GM23338 (cell line): ENCODE data around the gene PHAF1. TPM values are rescaled to one million over a fixed set of nuclear protein-coding genes. Genes with fewer than 3 reads are reported as not detected.

Experiments used
- CREB1 ChIP-seq: fragments of 250-450 bp; sonication (Bioruptor Pico); IDR thresholded peaks from 2 replicates; pipeline ENCODE4 v1.5.0; 2020; ENCODE audit warnings: low read depth, mild to moderate bottlenecking, moderate library complexity
- ETS1 ChIP-seq: IDR thresholded peaks from 2 replicates; pipeline ENCODE4 v1.6.1; 2016; ENCODE audit warnings: antibody characterized with exemption
- EZH2phosphoT487 ChIP-seq: fragments of 200-600 bp; sonication (generic); IDR thresholded peaks from one replicate; pipeline ENCODE4 v1.8.1; 2018; ENCODE audit warnings: antibody characterized with exemption; ENCODE audit not compliant: unreplicated experiment
- POLR2AphosphoS5 ChIP-seq: IDR thresholded peaks from 2 replicates; pipeline ENCODE4 v1.6.1; 2016; ENCODE audit warnings: antibody characterized with exemption, low read depth
- REST ChIP-seq: IDR thresholded peaks from one replicate; pipeline ENCODE4 v1.6.1; 2018; ENCODE audit warnings: antibody characterized with exemption; ENCODE audit not compliant: unreplicated experiment
- ZNF114 ChIP-seq: fragments of 250-450 bp; sonication (Bioruptor Pico); IDR thresholded peaks from 2 replicates; pipeline ENCODE4 v1.5.0; 2020; ENCODE audit warnings: mild to moderate bottlenecking, moderate library complexity
- ZNF331 ChIP-seq: fragments of 250-450 bp; sonication (Bioruptor Pico); IDR thresholded peaks from 2 replicates; pipeline ENCODE4 v1.5.0; 2020; ENCODE audit warnings: low read depth, mild to moderate bottlenecking, moderate library complexity
- ZNF462 ChIP-seq: fragments of 250-450 bp; sonication (Bioruptor Pico); IDR thresholded peaks from 2 replicates; pipeline ENCODE4 v1.5.0; 2020; ENCODE audit warnings: mild to moderate bottlenecking, moderate library complexity
- polyA plus RNA-seq: library from polyadenylated mRNA; unstranded; fragments of >200 nt; fragmentation: Nextera tagmentation; extraction: Ambion mirVana; gene quantifications from 2 replicates; pipeline ENCODE4 v1.2.1, GENCODE V29; 2016
- total RNA-seq: library from RNA; depleted of rRNA; stranded (reverse); fragments of >200 nt; shearing (Covaris generic); gene quantifications from 2 replicates; pipeline ENCODE4 v1.2.3, GENCODE V29; 2014

The PHAF1 gene
- total and polyA plus RNA-seq, 2 experiments from 2014 or later: 14.7 to 35.9 TPM

- no peak for TF ChIP-seq ZNF462 (CRISPR knock-in tag)
- TF ChIP-seq ZNF114 (CRISPR knock-in tag): no peak
- no peak for TF ChIP-seq CREB1 (CRISPR knock-in tag)
- TF ChIP-seq EZH2phosphoT487: no peak
- TF ChIP-seq ZNF331: no peak
- no peak for TF ChIP-seq REST
- no peak for TF ChIP-seq ETS1
- TF ChIP-seq POLR2AphosphoS5: no peak
Observed at GRCh38 chr16:67147437-67148140, 37.8 kb downstream of the PHAF1 start (continued).
